Fibroblast of villous mesenchyme (primary cell): ENCODE data around the gene OSM. TPM values are rescaled to one million over a fixed set of nuclear protein-coding genes. Genes with fewer than 3 reads are reported as not detected.

ENCODE experiments used
- DNase-seq: peaks from one replicate; pipeline ENCODE4 v3.0.0-alpha.2; 2010; ENCODE audit warnings: low read depth
- H3K4me3 ChIP-seq: 2 replicates; pipeline ENCODE4 v1.5.1; 2011; ENCODE audit warnings: low read depth, mild to moderate bottlenecking, low read length
- total RNA-seq: library from RNA; depleted of rRNA; stranded (reverse); fragments of >200 nt; gene quantifications from 2 replicates; pipeline ENCODE4 v1.2.3, GENCODE V29; 2012
- TF ChIP-seq, protein P1 (sequence below): IDR thresholded peaks from 2 replicates; pipeline ENCODE4 v1.5.1; 2012; ENCODE audit warnings: low read depth, mild to moderate bottlenecking, low read length; ENCODE audit not compliant: insufficient read depth

Gene OSM
- total RNA-seq, 1 donor = 0.43 TPM

DNA sequence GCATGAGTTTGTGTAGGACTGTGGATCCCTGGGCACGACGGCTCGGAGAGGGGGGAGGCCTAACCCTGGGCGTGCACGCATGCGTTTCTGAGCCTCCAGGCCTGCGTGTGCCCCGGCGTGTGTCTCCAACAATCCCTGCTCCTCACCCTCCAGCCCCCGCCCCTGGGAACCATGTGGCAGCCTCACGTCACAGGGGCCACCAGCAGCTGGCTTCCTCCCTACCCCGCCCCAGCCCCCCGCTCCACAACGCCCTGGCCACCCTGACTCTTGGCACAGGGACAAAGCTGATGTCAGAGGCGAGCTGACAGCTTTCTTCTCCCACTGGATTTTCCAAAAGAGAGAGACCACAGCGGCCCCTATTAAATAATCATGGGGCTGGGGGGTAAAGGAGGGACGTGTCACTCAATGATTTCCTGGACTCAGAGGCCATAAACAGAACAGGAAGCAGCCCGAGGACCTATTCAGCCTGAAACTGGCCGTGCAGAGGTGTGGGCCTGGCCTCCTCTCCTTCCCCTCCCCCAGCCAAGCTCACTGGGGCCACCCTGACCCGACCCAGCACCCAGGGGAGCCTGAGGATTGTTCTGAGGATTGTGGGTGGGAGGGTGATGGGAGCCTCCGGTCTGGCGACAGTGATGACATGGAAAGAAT is 13.3 kb downstream of the OSM start:
- DNase-seq = peak; percentile 78
- TF ChIP-seq, protein P1, sequence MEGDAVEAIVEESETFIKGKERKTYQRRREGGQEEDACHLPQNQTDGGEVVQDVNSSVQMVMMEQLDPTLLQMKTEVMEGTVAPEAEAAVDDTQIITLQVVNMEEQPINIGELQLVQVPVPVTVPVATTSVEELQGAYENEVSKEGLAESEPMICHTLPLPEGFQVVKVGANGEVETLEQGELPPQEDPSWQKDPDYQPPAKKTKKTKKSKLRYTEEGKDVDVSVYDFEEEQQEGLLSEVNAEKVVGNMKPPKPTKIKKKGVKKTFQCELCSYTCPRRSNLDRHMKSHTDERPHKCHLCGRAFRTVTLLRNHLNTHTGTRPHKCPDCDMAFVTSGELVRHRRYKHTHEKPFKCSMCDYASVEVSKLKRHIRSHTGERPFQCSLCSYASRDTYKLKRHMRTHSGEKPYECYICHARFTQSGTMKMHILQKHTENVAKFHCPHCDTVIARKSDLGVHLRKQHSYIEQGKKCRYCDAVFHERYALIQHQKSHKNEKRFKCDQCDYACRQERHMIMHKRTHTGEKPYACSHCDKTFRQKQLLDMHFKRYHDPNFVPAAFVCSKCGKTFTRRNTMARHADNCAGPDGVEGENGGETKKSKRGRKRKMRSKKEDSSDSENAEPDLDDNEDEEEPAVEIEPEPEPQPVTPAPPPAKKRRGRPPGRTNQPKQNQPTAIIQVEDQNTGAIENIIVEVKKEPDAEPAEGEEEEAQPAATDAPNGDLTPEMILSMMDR = no peak
- no peak overlapping the region for H3K4me3 ChIP-seq

GRCh38 chr22:30252411-30253204 is 14.0 kb downstream of the OSM start:
- no peak for DNase-seq
- H3K4me3 ChIP-seq = no peak overlapping the region
- TF ChIP-seq, protein P1 = no peak

- TF ChIP-seq, protein P1 = no peak
- no peak overlapping the region for H3K4me3 ChIP-seq
- DNase-seq = no peak
Observed at GRCh38 chr22:30251711-30252110, 14.9 kb downstream of the OSM start.

DNA sequence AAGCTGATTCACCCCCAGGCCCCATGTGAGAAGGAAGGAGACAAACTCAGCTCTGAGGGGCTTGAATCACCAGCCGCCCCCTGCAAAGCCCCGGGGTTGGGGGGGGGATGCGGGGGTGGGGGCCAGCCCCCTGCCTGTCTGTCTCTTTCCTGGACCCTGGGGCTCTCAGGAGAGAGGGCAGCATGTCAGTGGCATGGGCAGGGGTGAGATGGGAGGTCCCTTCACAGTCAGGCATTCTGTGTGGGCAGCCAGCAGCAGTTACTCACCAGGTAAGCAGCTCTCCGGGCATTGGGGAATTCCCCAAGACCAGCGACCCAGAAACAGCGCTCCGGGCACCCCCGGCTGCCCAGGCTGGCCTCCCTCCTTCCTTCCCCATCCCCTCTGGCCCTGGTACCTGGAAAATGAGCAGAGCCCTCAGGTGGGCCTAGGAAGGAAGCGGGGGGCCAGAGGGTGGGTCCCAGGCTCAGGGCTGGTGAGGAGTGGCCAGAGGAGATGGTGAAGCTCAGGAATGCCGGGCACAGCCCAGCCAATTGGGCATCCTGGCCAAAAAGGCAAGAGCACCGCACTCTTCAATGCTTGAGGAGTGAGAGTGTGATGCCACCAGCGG is 15.9 kb downstream of the OSM start:
- TF ChIP-seq, protein P1 = no peak
- DNase-seq = no peak
- no peak overlapping the region for H3K4me3 ChIP-seq

- no peak for DNase-seq
- H3K4me3 ChIP-seq = no peak overlapping the region
- TF ChIP-seq, protein P1 = no peak
Observed at GRCh38 chr22:30250039-30250565, 16.5 kb downstream of the OSM start.

GRCh38 chr22:30249049-30250038 is 17.3 kb downstream of the OSM start:
- TF ChIP-seq, protein P1 = no peak
- DNase-seq = peak; percentile 62
- H3K4me3 ChIP-seq = no peak overlapping the region
